Measurements from ENCODE around the gene CDKN2D. TPM values are rescaled to one million over a fixed set of nuclear protein-coding genes. Genes with fewer than 3 reads are reported as not detected.

The CDKN2D gene
- total and polyA plus RNA-seq, 2 experiments from 2014 or later = 7.8 to 10.7 TPM

GRCh38 chr19:10602330-10603083 is 33.7 kb upstream of the CDKN2D start:
- no peaks in the 10 kb centered on the region for H4K20me1 ChIP-seq (ENCODE audit: insufficient read depth)
- in situ Hi-C loops (cut with MboI) = no loop called here
- H3K79me2 ChIP-seq (ENCODE audit: insufficient read depth) = no peaks in the 10 kb centered on the region
- peak overlapping the region; percentile 91 for H3K9ac ChIP-seq
- no peaks in the 10 kb centered on the region for H3K9me3 ChIP-seq (ENCODE audit: low read depth)
- peak overlapping the region; percentile 100 for H3K4me2 ChIP-seq (ENCODE audit: unreplicated experiment)
- no peaks in the 10 kb centered on the region for H3K36me3 ChIP-seq (ENCODE audit: low read depth)
- peak; percentile 89 for DNase-seq
- H3F3A ChIP-seq (ENCODE audit: insufficient read depth) = no peaks in the 10 kb centered on the region
- WGBS, 2 experiments (ENCODE audit: low coverage in 1 of 2, low lambda C conversion rate in 2 of 2, missing lambda C conversion rate in 2 of 2) = 1% methylated on average over 28 to 40 of the region's 76 CpGs
- H3K27ac ChIP-seq = no peak overlapping the region
- 0 out of 2 replicates have a peak, but pooled peaks cover 3% of the 10 kb centered on the region for H3K27me3 ChIP-seq (replicated peaks; ENCODE audit: insufficient read depth)
- peak overlapping the region; percentile 100 for H2AFZ ChIP-seq
- no peaks in the 10 kb centered on the region for H3K9me2 ChIP-seq (ENCODE audit: insufficient read depth)
- peak overlapping the region; percentile 99 for H3K4me3 ChIP-seq
- 0 out of 2 replicates have a peak, but pooled peaks cover 3% of the 10 kb centered on the region for H3K4me1 ChIP-seq (ENCODE audit: insufficient read depth)
- TF ChIP-seq EZH2phosphoT487 (IDR thresholded peaks at IDR 0.05; ENCODE audit: insufficient read depth, low read depth) (no peak), EZH2 (IDR thresholded peaks at IDR 0.05; ENCODE audit: insufficient read depth, poor library complexity, severe bottlenecking) (no peak)

GRCh38 chr19:10601999-10602329 is 33.2 kb upstream of the CDKN2D start:
- Histone ChIP-seq H3K27me3 (replicated peaks; ENCODE audit: insufficient read depth) (0 out of 2 replicates have a peak, but pooled peaks cover 3% of the 10 kb centered on the region), H2AFZ (peak overlapping the region; percentile 61), H3K9ac (no peak overlapping the region), H3F3A (ENCODE audit: insufficient read depth) (no peaks in the 10 kb centered on the region), H3K27ac (no peak overlapping the region), H3K9me2 (ENCODE audit: insufficient read depth) (no peaks in the 10 kb centered on the region), H3K36me3 (ENCODE audit: low read depth) (no peaks in the 10 kb centered on the region), H3K9me3 (ENCODE audit: low read depth) (no peaks in the 10 kb centered on the region), H3K79me2 (ENCODE audit: insufficient read depth) (no peaks in the 10 kb centered on the region), H3K4me1 (ENCODE audit: insufficient read depth) (0 out of 2 replicates have a peak, but pooled peaks cover 3% of the 10 kb centered on the region), H3K4me3 (0 out of 2 replicates have a peak overlapping the region, but pooled peaks have one; percentile 21), H3K4me2 (ENCODE audit: unreplicated experiment) (no peak overlapping the region), H4K20me1 (ENCODE audit: insufficient read depth) (no peaks in the 10 kb centered on the region)
- 8 to 19% methylated on average over 7 of the region's 7 CpGs for WGBS, 2 experiments (ENCODE audit: low coverage in 1 of 2, low lambda C conversion rate in 2 of 2, missing lambda C conversion rate in 2 of 2)
- DNase-seq = no peak
- in situ Hi-C loops (cut with MboI) = no loop called here
- TF ChIP-seq EZH2 (IDR thresholded peaks at IDR 0.05; ENCODE audit: insufficient read depth, poor library complexity, severe bottlenecking) (no peak), EZH2phosphoT487 (IDR thresholded peaks at IDR 0.05; ENCODE audit: insufficient read depth, low read depth) (no peak)

- WGBS, 2 experiments (ENCODE audit: low coverage in 1 of 2, low lambda C conversion rate in 2 of 2, missing lambda C conversion rate in 2 of 2) = 94% methylated on average over 5 of the region's 5 CpGs
- 0 out of 2 replicates have a peak, but pooled peaks cover 3% of the 10 kb centered on the region for H3K4me1 ChIP-seq (ENCODE audit: insufficient read depth)
- H3K27me3 ChIP-seq (replicated peaks; ENCODE audit: insufficient read depth) = 0 out of 2 replicates have a peak, but pooled peaks cover 3% of the 10 kb centered on the region
- TF ChIP-seq EZH2phosphoT487 (IDR thresholded peaks at IDR 0.05; ENCODE audit: insufficient read depth, low read depth) (no peak), EZH2 (IDR thresholded peaks at IDR 0.05; ENCODE audit: insufficient read depth, poor library complexity, severe bottlenecking) (no peak)
- no peak overlapping the region for H3K4me2 ChIP-seq (ENCODE audit: unreplicated experiment)
- H4K20me1 ChIP-seq (ENCODE audit: insufficient read depth) = no peaks in the 10 kb centered on the region
- H3K9me3 ChIP-seq (ENCODE audit: low read depth) = no peaks in the 10 kb centered on the region
- no peak overlapping the region for H3K4me3 ChIP-seq
- H3K36me3 ChIP-seq (ENCODE audit: low read depth) = no peaks in the 10 kb centered on the region
- in situ Hi-C loops (cut with MboI) = no loop called here
- H3K9ac ChIP-seq = no peak overlapping the region
- no peaks in the 10 kb centered on the region for H3F3A ChIP-seq (ENCODE audit: insufficient read depth)
- H3K27ac ChIP-seq = no peak overlapping the region
- H3K9me2 ChIP-seq (ENCODE audit: insufficient read depth) = no peaks in the 10 kb centered on the region
- DNase-seq = no peak
- H3K79me2 ChIP-seq (ENCODE audit: insufficient read depth) = no peaks in the 10 kb centered on the region
- H2AFZ ChIP-seq = no peak overlapping the region
Measured at GRCh38 chr19:10600149-10600548, 31.4 kb upstream of the CDKN2D start.

- in situ Hi-C loops (cut with MboI) = no loop called here
- DNase-seq = no peak
- H3K9me3 ChIP-seq (ENCODE audit: low read depth) = no peaks in the 10 kb centered on the region
- H2AFZ ChIP-seq = no peak overlapping the region
- H3K79me2 ChIP-seq (ENCODE audit: insufficient read depth) = no peaks in the 10 kb centered on the region
- H3K9ac ChIP-seq = no peak overlapping the region
- no peak overlapping the region for H3K27ac ChIP-seq
- no peak for TF ChIP-seq EZH2phosphoT487 (IDR thresholded peaks at IDR 0.05; ENCODE audit: insufficient read depth, low read depth)
- no peak for TF ChIP-seq EZH2 (IDR thresholded peaks at IDR 0.05; ENCODE audit: insufficient read depth, poor library complexity, severe bottlenecking)
- no peak overlapping the region for H3K4me3 ChIP-seq
- H3K4me1 ChIP-seq (ENCODE audit: insufficient read depth) = no peaks in the 10 kb centered on the region
- H3F3A ChIP-seq (ENCODE audit: insufficient read depth) = no peaks in the 10 kb centered on the region
- H3K4me2 ChIP-seq (ENCODE audit: unreplicated experiment) = no peak overlapping the region
- H3K27me3 ChIP-seq (replicated peaks; ENCODE audit: insufficient read depth) = no peaks in the 10 kb centered on the region; the same call in 1 of the 2 replicates
- no peaks in the 10 kb centered on the region for H3K9me2 ChIP-seq (ENCODE audit: insufficient read depth)
- no peaks in the 10 kb centered on the region for H4K20me1 ChIP-seq (ENCODE audit: insufficient read depth)
- WGBS, 2 experiments (ENCODE audit: low coverage in 1 of 2, low lambda C conversion rate in 2 of 2, missing lambda C conversion rate in 2 of 2) = 40% methylated on average over 7 to 9 of the region's 9 CpGs
- no peaks in the 10 kb centered on the region for H3K36me3 ChIP-seq (ENCODE audit: low read depth)
Measured at GRCh38 chr19:10593820-10594637, 25.2 kb upstream of the CDKN2D start.
